Mammary epithelial cell (primary cell): ENCODE measurements around the gene MAP3K21.

Experiments
- EZH2 ChIP-seq: IDR thresholded peaks from 2 replicates; pipeline ENCODE4 v1.6.1; 2012; ENCODE audit warnings: low read length, inconsistent platforms, borderline replicate concordance
- TF ChIP-seq, protein P1 (sequence below), 2 donors: IDR thresholded peaks in 1 of 2; conservative IDR thresholded peaks in 1 of 2; 2 replicates each; pipeline ENCODE4 v1.5.1; 2011 to 2012; ENCODE audit warnings: inconsistent platforms in 2 of 2, low read length in 2 of 2, mild to moderate bottlenecking in 2 of 2, control low read depth in 1 of 2, low read depth in 1 of 2; ENCODE audit not compliant: insufficient read depth in 1 of 2; ENCODE audit errors: extremely low read depth in 1 of 2

DNA sequence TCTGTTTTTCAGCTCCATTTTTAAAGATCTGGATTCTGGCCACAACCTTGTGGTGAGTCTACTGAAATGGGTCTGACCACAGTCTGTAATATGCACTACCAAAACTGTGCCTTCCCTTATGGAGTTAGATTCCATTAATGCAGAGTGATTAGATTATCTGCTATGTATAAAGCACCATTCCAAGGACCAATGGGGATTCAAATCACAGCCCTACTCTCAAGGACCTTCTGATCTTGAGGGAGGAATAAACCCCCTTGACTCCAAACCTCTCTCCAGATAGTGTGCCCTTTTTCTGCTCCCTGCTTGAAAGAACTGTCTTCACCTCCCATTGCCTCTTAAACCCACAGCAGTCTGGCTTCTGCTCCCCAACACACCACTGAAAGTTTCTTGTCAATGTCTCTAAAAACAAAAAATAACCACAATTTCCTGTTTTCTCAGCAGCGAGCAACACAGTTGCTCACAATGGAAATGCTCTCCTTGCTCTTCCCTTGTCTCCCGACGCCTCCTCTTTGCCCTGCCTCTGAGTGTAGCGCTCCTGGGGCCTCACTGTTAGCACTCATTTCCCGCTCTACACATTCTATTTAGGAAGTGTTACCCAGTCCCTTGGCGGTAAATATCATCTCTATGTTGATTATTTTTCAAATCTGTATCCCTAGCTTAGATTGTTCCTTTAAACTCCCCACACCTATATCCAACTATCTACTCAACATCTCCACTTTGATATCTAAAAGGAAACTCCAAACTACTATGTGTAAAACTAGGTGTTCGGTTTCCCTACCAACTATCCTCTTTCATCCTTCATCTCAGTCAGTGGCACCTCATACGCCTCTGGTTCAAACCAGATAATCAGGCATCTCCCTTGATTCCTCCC lies 45.6 kb upstream of the MAP3K21 start:
- TF ChIP-seq, protein P1, sequence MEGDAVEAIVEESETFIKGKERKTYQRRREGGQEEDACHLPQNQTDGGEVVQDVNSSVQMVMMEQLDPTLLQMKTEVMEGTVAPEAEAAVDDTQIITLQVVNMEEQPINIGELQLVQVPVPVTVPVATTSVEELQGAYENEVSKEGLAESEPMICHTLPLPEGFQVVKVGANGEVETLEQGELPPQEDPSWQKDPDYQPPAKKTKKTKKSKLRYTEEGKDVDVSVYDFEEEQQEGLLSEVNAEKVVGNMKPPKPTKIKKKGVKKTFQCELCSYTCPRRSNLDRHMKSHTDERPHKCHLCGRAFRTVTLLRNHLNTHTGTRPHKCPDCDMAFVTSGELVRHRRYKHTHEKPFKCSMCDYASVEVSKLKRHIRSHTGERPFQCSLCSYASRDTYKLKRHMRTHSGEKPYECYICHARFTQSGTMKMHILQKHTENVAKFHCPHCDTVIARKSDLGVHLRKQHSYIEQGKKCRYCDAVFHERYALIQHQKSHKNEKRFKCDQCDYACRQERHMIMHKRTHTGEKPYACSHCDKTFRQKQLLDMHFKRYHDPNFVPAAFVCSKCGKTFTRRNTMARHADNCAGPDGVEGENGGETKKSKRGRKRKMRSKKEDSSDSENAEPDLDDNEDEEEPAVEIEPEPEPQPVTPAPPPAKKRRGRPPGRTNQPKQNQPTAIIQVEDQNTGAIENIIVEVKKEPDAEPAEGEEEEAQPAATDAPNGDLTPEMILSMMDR (conservative IDR thresholded peaks at IDR 0.05 in 1 of 2, IDR thresholded peaks at IDR 0.05 in 1 of 2; ENCODE audit: extremely low read depth in 1 of 2, insufficient read depth in 1 of 2, low read depth in 1 of 2, low read length in 2 of 2) = no peak
- no peak for TF ChIP-seq EZH2
